ENCODE results near the gene FANCB. TPM values are rescaled to one million over a fixed set of nuclear protein-coding genes. Genes with fewer than 3 reads are reported as not detected.

FANCB gene
- total and polyA plus RNA-seq, 2 experiments from 2014 or later: 4.8 to 9.7 TPM

DNA sequence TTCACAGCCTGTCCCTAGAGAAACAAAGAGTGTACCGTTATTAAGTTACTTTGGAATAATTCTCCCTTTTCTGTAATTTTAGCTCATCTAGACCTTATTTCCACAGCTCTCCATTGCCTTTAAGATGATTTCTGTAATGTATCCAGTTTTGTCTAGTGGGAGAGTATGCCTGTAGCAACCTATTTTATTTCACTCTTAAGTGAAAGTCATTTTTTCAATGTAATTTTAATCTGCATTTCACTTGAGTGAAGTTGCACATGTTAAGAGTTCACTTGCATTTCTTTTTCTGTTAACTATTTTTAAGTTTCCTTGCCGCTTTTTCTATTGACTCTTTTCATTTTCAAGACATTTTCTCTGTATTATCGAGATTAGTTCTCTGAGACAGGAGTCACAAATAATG lies 46.5 kb downstream of the FANCB start:
- H3K9me3 ChIP-seq (ENCODE audit: low read depth): no peaks in the 10 kb centered on the region
- no peaks in the 10 kb centered on the region for H4K20me1 ChIP-seq (ENCODE audit: insufficient read depth)
- WGBS, 2 experiments (ENCODE audit: low coverage in 1 of 2, low lambda C conversion rate in 2 of 2, missing lambda C conversion rate in 2 of 2): 64 to 69% methylated on average over 3 of the region's 3 CpGs
- in situ Hi-C loops (cut with MboI): no loop called here
- H3K27me3 ChIP-seq (replicated peaks; ENCODE audit: insufficient read depth): no peaks in the 10 kb centered on the region
- H3K79me2 ChIP-seq (ENCODE audit: insufficient read depth): no peaks in the 10 kb centered on the region
- no peak overlapping the region for H2AFZ ChIP-seq
- peaks cover 5% of the 10 kb centered on the region; the same call in 1 of the 2 replicates for H3K4me1 ChIP-seq (ENCODE audit: insufficient read depth)
- H3K36me3 ChIP-seq (ENCODE audit: low read depth): no peaks in the 10 kb centered on the region
- no peak overlapping the region for H3K9ac ChIP-seq
- no peak overlapping the region for H3K4me2 ChIP-seq (ENCODE audit: unreplicated experiment)
- no peak for TF ChIP-seq EZH2phosphoT487 (IDR thresholded peaks at IDR 0.05; ENCODE audit: insufficient read depth, low read depth)
- no peak for TF ChIP-seq EZH2 (IDR thresholded peaks at IDR 0.05; ENCODE audit: insufficient read depth, poor library complexity, severe bottlenecking)
- DNase-seq: no peak
- no peaks in the 10 kb centered on the region for H3K9me2 ChIP-seq (ENCODE audit: insufficient read depth)
- no peaks in the 10 kb centered on the region for H3F3A ChIP-seq (ENCODE audit: insufficient read depth)
- H3K27ac ChIP-seq: no peak overlapping the region
- no peak overlapping the region for H3K4me3 ChIP-seq

DNA sequence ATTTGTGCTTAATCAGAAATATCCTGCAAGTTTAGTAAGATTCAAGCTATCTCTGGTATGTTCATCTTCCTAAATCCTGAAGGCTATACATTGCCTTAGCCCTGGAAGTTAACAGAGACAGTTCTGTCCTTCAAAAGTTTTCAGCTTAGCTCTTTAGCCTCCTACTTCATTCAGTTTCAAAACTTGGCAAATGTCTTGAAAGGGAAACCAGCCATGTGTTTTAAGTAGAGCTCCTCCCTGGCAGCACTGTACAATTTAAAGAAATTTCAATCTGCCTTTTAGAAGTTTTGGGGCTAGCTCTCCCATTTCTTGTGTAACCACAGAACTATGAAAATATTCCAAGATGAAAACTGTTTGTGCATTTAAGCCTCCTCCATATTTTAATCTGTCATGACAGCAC lies 47.0 kb downstream of the FANCB start:
- Histone ChIP-seq H3F3A (ENCODE audit: insufficient read depth) (no peaks in the 10 kb centered on the region), H3K9ac (no peak overlapping the region), H3K4me3 (no peak overlapping the region), H2AFZ (no peak overlapping the region), H3K79me2 (ENCODE audit: insufficient read depth) (no peaks in the 10 kb centered on the region), H3K9me3 (ENCODE audit: low read depth) (no peaks in the 10 kb centered on the region), H3K9me2 (ENCODE audit: insufficient read depth) (no peaks in the 10 kb centered on the region), H3K4me2 (ENCODE audit: unreplicated experiment) (no peak overlapping the region), H3K36me3 (ENCODE audit: low read depth) (no peaks in the 10 kb centered on the region), H3K27me3 (replicated peaks; ENCODE audit: insufficient read depth) (no peaks in the 10 kb centered on the region), H4K20me1 (ENCODE audit: insufficient read depth) (no peaks in the 10 kb centered on the region), H3K4me1 (ENCODE audit: insufficient read depth) (peaks cover 5% of the 10 kb centered on the region; the same call in 1 of the 2 replicates), H3K27ac (no peak overlapping the region)
- no peak for TF ChIP-seq EZH2phosphoT487 (IDR thresholded peaks at IDR 0.05; ENCODE audit: insufficient read depth, low read depth)
- TF ChIP-seq EZH2 (IDR thresholded peaks at IDR 0.05; ENCODE audit: insufficient read depth, poor library complexity, severe bottlenecking): no peak
- in situ Hi-C loops (cut with MboI): no loop called here
- DNase-seq: peak; percentile 24

GRCh38 chrX:14819769-14820168 lies 53.1 kb downstream of the FANCB start:
- no peaks in the 10 kb centered on the region for H3F3A ChIP-seq (ENCODE audit: insufficient read depth)
- no peak overlapping the region for H3K9ac ChIP-seq
- in situ Hi-C loops (cut with MboI): no loop called here
- H2AFZ ChIP-seq: no peak overlapping the region
- no peak for DNase-seq
- H4K20me1 ChIP-seq (ENCODE audit: insufficient read depth): no peaks in the 10 kb centered on the region
- H3K4me2 ChIP-seq (ENCODE audit: unreplicated experiment): no peak overlapping the region
- H3K27ac ChIP-seq: no peak overlapping the region
- no peaks in the 10 kb centered on the region for H3K4me1 ChIP-seq (ENCODE audit: insufficient read depth)
- 69 to 70% methylated on average over 3 of the region's 3 CpGs for WGBS, 2 experiments (ENCODE audit: low coverage in 1 of 2, low lambda C conversion rate in 2 of 2, missing lambda C conversion rate in 2 of 2)
- H3K27me3 ChIP-seq (replicated peaks; ENCODE audit: insufficient read depth): no peaks in the 10 kb centered on the region
- no peak overlapping the region for H3K4me3 ChIP-seq
- no peaks in the 10 kb centered on the region for H3K9me2 ChIP-seq (ENCODE audit: insufficient read depth)
- no peaks in the 10 kb centered on the region for H3K79me2 ChIP-seq (ENCODE audit: insufficient read depth)
- H3K9me3 ChIP-seq (ENCODE audit: low read depth): no peaks in the 10 kb centered on the region
- TF ChIP-seq EZH2phosphoT487 (IDR thresholded peaks at IDR 0.05; ENCODE audit: insufficient read depth, low read depth) (no peak), EZH2 (IDR thresholded peaks at IDR 0.05; ENCODE audit: insufficient read depth, poor library complexity, severe bottlenecking) (no peak)
- no peaks in the 10 kb centered on the region for H3K36me3 ChIP-seq (ENCODE audit: low read depth)

DNA sequence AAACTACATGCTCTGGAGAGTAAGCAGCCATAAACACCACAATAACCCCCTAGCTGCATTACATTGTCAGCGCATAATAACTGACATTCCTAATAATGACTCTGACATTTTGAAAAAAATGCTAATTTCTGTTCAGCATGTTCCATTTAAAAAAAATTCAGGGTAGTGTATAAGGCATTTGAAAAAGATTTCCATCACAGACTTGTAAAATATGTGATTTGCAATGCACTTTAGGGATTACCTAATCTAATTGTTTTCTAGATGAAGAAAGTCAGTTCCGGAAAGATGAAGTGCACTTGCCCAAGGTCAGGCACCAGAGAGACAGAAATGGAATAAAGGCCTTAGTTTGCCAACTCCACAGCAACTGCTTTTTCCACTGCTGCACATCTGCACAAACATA lies 55.3 kb downstream of the FANCB start:
- Histone ChIP-seq H3F3A (ENCODE audit: insufficient read depth) (no peaks in the 10 kb centered on the region), H3K36me3 (ENCODE audit: low read depth) (no peaks in the 10 kb centered on the region), H3K79me2 (ENCODE audit: insufficient read depth) (no peaks in the 10 kb centered on the region), H3K9ac (no peak overlapping the region), H3K27ac (no peak overlapping the region), H3K4me2 (ENCODE audit: unreplicated experiment) (no peak overlapping the region), H3K9me2 (ENCODE audit: insufficient read depth) (no peaks in the 10 kb centered on the region), H2AFZ (no peak overlapping the region), H3K4me3 (no peak overlapping the region), H3K9me3 (ENCODE audit: low read depth) (no peaks in the 10 kb centered on the region), H3K27me3 (replicated peaks; ENCODE audit: insufficient read depth) (no peaks in the 10 kb centered on the region), H4K20me1 (ENCODE audit: insufficient read depth) (no peaks in the 10 kb centered on the region), H3K4me1 (ENCODE audit: insufficient read depth) (no peaks in the 10 kb centered on the region)
- in situ Hi-C loops (cut with MboI): no loop called here
- no peak for DNase-seq
- TF ChIP-seq EZH2 (IDR thresholded peaks at IDR 0.05; ENCODE audit: insufficient read depth, poor library complexity, severe bottlenecking): no peak
- no peak for TF ChIP-seq EZH2phosphoT487 (IDR thresholded peaks at IDR 0.05; ENCODE audit: insufficient read depth, low read depth)
- 55 to 66% methylated on average over 2 of the region's 2 CpGs for WGBS, 2 experiments (ENCODE audit: low coverage in 1 of 2, low lambda C conversion rate in 2 of 2, missing lambda C conversion rate in 2 of 2)

All from GM23248 (cell line).